H9 (cell line): ENCODE data around the gene POLR2J. TPM values are rescaled to one million over a fixed set of nuclear protein-coding genes. Genes with fewer than 3 reads are reported as not detected.
A peak's percentile ranks its signal among the peaks of the same experiment; 100 is the strongest.

ENCODE experiments used
- DNase-seq: peaks from one replicate; pipeline ENCODE4 v3.0.0-alpha.2; 2017
- H2AFZ ChIP-seq: one replicate; pipeline ENCODE4 v1.6.1; 2013; ENCODE audit warnings: mild to moderate bottlenecking, low read length, control low read depth, moderate library complexity
- H2AK5ac ChIP-seq: 2 replicates; pipeline ENCODE4 v1.6.1; 2013; ENCODE audit warnings: low read length, control low read depth, mixed read lengths; ENCODE audit not compliant: insufficient read length
- H2BK120ac ChIP-seq: one replicate; pipeline ENCODE4 v1.6.1; 2013; ENCODE audit warnings: low read depth, mild to moderate bottlenecking, low read length, control low read depth, inconsistent platforms; ENCODE audit not compliant: poor library complexity, severe bottlenecking
- H2BK12ac ChIP-seq: 2 replicates; pipeline ENCODE4 v1.6.1; 2013; ENCODE audit warnings: low read length, control low read depth, mixed read lengths, low read depth; ENCODE audit not compliant: insufficient read length
- H2BK15ac ChIP-seq: 2 replicates; pipeline ENCODE4 v1.6.1; 2013; ENCODE audit warnings: low read depth, low read length, control low read depth
- H2BK20ac ChIP-seq: one replicate; pipeline ENCODE4 v1.6.1; 2013; ENCODE audit warnings: low read depth, mild to moderate bottlenecking, low read length, control low read depth, inconsistent platforms; ENCODE audit not compliant: poor library complexity, severe bottlenecking
- H2BK5ac ChIP-seq: 2 replicates; pipeline ENCODE4 v1.6.1; 2013; ENCODE audit warnings: low read length, control low read depth, mixed read lengths; ENCODE audit not compliant: insufficient read length
- H3K14ac ChIP-seq: 2 replicates; pipeline ENCODE4 v1.6.1; 2013; ENCODE audit warnings: low read length, control low read depth; ENCODE audit not compliant: insufficient read depth
- H3K18ac ChIP-seq: 2 replicates; pipeline ENCODE4 v1.6.1; 2013; ENCODE audit warnings: low read depth, mild to moderate bottlenecking, mixed read lengths, low read length, control low read depth; ENCODE audit not compliant: insufficient read length
- H3K23ac ChIP-seq: 2 replicates; pipeline ENCODE4 v1.6.1; 2013; ENCODE audit warnings: low read length, control low read depth, mixed read lengths, low read depth; ENCODE audit not compliant: insufficient read length
- H3K23me2 ChIP-seq: 2 replicates; pipeline ENCODE4 v1.6.1; 2013; ENCODE audit warnings: low read depth, mild to moderate bottlenecking, mixed read lengths, low read length, control low read depth; ENCODE audit not compliant: insufficient read length, poor library complexity, severe bottlenecking
- H3K27ac ChIP-seq: 2 replicates; pipeline ENCODE4 v1.5.1; 2013; ENCODE audit warnings: low read length, control low read depth, mixed read lengths, low read depth; ENCODE audit not compliant: insufficient read length
- H3K27me3 ChIP-seq: 2 replicates; pipeline ENCODE4 v1.6.1; 2013; ENCODE audit warnings: low read length, control low read depth, inconsistent platforms; ENCODE audit not compliant: insufficient read depth
- H3K4ac ChIP-seq: 2 replicates; pipeline ENCODE4 v1.6.1; 2013; ENCODE audit warnings: low read depth, mild to moderate bottlenecking, control low read depth, inconsistent platforms, low read length, moderate library complexity
- H3K4me1 ChIP-seq: 2 replicates; pipeline ENCODE4 v1.6.1; 2013; ENCODE audit warnings: low read length, control low read depth, inconsistent platforms; ENCODE audit not compliant: insufficient read depth
- H3K4me2 ChIP-seq: 2 replicates; pipeline ENCODE4 v1.6.1; 2013; ENCODE audit warnings: low read length, control low read depth, mixed read lengths; ENCODE audit not compliant: insufficient read length, insufficient read depth
- H3K56ac ChIP-seq: 2 replicates; pipeline ENCODE4 v1.6.1; 2013; ENCODE audit warnings: low read depth, mild to moderate bottlenecking, mixed read lengths, low read length, control low read depth; ENCODE audit not compliant: insufficient read length
- H3K79me1 ChIP-seq: 2 replicates; pipeline ENCODE4 v1.6.1; 2013; ENCODE audit warnings: low read depth, mild to moderate bottlenecking, moderate library complexity, low read length, control low read depth, inconsistent platforms; ENCODE audit not compliant: insufficient read depth, poor library complexity, severe bottlenecking
- H3K79me2 ChIP-seq: 2 replicates; pipeline ENCODE4 v1.6.1; 2013; ENCODE audit warnings: low read length, control low read depth, inconsistent platforms; ENCODE audit not compliant: insufficient read depth
- H3K9ac ChIP-seq: 2 replicates; pipeline ENCODE4 v1.6.1; 2013; ENCODE audit warnings: low read length, control low read depth, mixed read lengths; ENCODE audit not compliant: insufficient read length; ENCODE audit errors: extremely low read depth
- H3K9me3 ChIP-seq: one replicate; pipeline ENCODE4 v1.6.1; 2013; ENCODE audit warnings: low read depth, low read length, inconsistent platforms; ENCODE audit not compliant: control insufficient read depth
- H3T11ph ChIP-seq: one replicate; pipeline ENCODE4 v1.6.1; 2013; ENCODE audit warnings: mild to moderate bottlenecking, low read length, control low read depth, inconsistent platforms
- H4K20me1 ChIP-seq: one replicate; pipeline ENCODE4 v1.6.1; 2013; ENCODE audit not compliant: control insufficient read depth, insufficient read length, insufficient read depth
- H4K5ac ChIP-seq: 2 replicates; pipeline ENCODE4 v1.6.1; 2013; ENCODE audit warnings: low read depth, mild to moderate bottlenecking, mixed read lengths, low read length, control low read depth; ENCODE audit not compliant: insufficient read length
- H4K8ac ChIP-seq: replicated peaks from 2 replicates; pipeline ENCODE4 v1.6.1; 2013; ENCODE audit warnings: low read length, control low read depth, mixed read lengths, low read depth; ENCODE audit not compliant: insufficient read length
- H4K91ac ChIP-seq: 2 replicates; pipeline ENCODE4 v1.6.1; 2013; ENCODE audit warnings: low read depth, mild to moderate bottlenecking, moderate library complexity, mixed read lengths, low read length, control low read depth; ENCODE audit not compliant: insufficient read length
- H3K27ac Mint-ChIP-seq, 3 experiments: 2 replicates in 2 of 3; 3 replicates in 1 of 3; pipeline ENCODE4 v1.8.0; 2020 to 2021; ENCODE audit warnings: mixed read lengths in 3 of 3, mild to moderate bottlenecking in 1 of 3, moderate library complexity in 1 of 3
- H3K27me3 Mint-ChIP-seq: 2 replicates; pipeline ENCODE4 v1.8.0; 2021; ENCODE audit warnings: low read depth, mild to moderate bottlenecking, moderate library complexity, mixed read lengths
- H3K36me3 Mint-ChIP-seq, 3 experiments: 2 replicates in 2 of 3; 3 replicates in 1 of 3; pipeline ENCODE4 v1.8.0; 2020 to 2021; ENCODE audit warnings: low read depth in 3 of 3, mixed read lengths in 3 of 3; ENCODE audit not compliant: insufficient read depth in 1 of 3
- H3K4me1 Mint-ChIP-seq, 2 experiments: 2 replicates each; pipeline ENCODE4 v1.8.0; 2020; ENCODE audit warnings: mixed read lengths in 2 of 2
- H3K4me3 Mint-ChIP-seq, 2 experiments: 2 replicates in 1 of 2; 3 replicates in 1 of 2; pipeline ENCODE4 v1.8.0; 2020 to 2021; ENCODE audit warnings: mild to moderate bottlenecking in 2 of 2, mixed read lengths in 2 of 2, moderate library complexity in 1 of 2
- H3K9me3 Mint-ChIP-seq, 2 experiments: 2 replicates in 1 of 2; 3 replicates in 1 of 2; pipeline ENCODE4 v1.8.0; 2020; ENCODE audit warnings: mild to moderate bottlenecking in 2 of 2, mixed read lengths in 2 of 2, moderate library complexity in 1 of 2
- WGBS: extraction: QIAGEN DNeasy Blood & Tissue Kit; methylation state at CpG from one replicate; pipeline ENCODE4 v1.1.7; 2013; ENCODE audit warnings: missing lambda C conversion rate, low lambda C conversion rate, mixed read lengths; ENCODE audit not compliant: insufficient read length; ENCODE audit errors: extremely low coverage; 5-methylcytosine and 5-hydroxymethylcytosine counted together
- total RNA-seq: library from RNA; stranded (reverse); gene quantifications from 2 replicates; pipeline ENCODE4 v1.2.1, GENCODE V29; 2021
- TF ChIP-seq, protein P1 (sequence below): fragments of 200-600 bp; sonication (generic); conservative IDR thresholded peaks from 3 replicates; pipeline ENCODE4 v1.8.0; 2021; ENCODE audit warnings: antibody characterized with exemption, mild to moderate bottlenecking

Gene POLR2J
- total RNA-seq, 1 experiment from 2014 or later: 58.5 TPM

DNA sequence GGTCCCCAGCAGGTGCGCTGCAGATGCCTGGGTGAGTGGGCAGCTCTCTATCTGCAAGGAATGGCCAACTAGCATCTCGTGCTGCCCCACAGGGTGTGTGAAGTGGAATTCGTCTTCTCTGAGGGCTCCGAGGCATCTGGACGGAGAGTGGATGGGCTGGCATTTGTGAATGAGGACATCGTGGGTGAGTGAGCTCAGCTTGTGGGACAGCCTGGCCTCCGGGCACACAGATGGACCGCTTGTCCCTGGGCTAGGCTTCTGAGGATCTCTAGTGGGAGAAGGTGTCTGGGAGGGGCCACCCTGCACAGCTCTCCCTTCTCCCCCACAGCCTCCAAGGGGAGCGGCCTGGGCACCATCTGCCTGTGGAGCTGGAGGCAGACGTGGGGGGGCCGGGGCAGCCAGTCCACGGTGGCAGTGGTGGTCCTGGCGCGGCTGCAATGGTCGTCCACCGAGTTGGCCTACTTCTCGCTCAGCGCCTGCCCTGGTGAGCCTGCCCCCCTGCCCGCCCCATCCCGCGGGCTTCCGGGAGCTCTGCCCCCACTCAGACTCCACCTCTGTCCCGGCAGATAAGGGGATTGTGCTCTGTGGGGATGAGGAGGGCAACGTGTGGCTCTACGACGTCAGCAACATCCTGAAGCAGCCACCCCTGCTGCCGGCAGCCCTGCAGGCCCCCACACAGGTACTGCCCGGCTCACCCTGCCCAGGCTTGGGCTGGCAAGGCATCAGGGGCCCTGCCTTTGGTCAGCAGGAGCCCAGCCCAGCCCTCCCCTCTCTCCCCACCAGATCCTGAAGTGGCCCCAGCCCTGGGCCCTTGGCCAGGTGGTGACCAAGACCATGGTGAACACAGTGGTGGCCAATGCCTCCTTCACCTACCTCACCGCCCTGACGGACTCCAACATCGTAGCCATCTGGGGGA lies 6.3 kb downstream of the POLR2J start:
- Histone ChIP-seq H2BK120ac (no peak overlapping the region), H2AK5ac (no peak overlapping the region), H2BK12ac (no peak overlapping the region), H2BK15ac (no peak overlapping the region), H4K20me1 (no peaks in the 10 kb centered on the region), H3K56ac (no peak overlapping the region), H3K14ac (no peak overlapping the region), H3K9ac (no peak overlapping the region), H3K4me1 (no peaks in the 10 kb centered on the region), H3K18ac (no peak overlapping the region), H3K4me2 (no peak overlapping the region), H4K91ac (no peak overlapping the region), H3K27me3 (no peaks in the 10 kb centered on the region), H4K5ac (no peak overlapping the region), H2BK20ac (no peak overlapping the region), H2BK5ac (no peak overlapping the region), H2AFZ (no peak overlapping the region), H3T11ph (no peak overlapping the region), H3K4ac (no peak overlapping the region), H3K27ac (no peak overlapping the region), H3K79me1 (no peaks in the 10 kb centered on the region), H3K9me3 (no peaks in the 10 kb centered on the region), H3K23ac (no peak overlapping the region), H4K8ac (no peak overlapping the region), H3K79me2 (no peaks in the 10 kb centered on the region), H3K23me2 (no peaks in the 10 kb centered on the region)
- no peaks in the 10 kb centered on the region for H3K27me3 Mint-ChIP-seq
- peak overlapping the region in 1 of 3 experiments; percentile 65; a peak in 2 of 7 replicates for H3K27ac Mint-ChIP-seq
- DNase-seq: no peak
- H3K36me3 Mint-ChIP-seq: peaks cover 14 to 28% (median 22%) of the 10 kb centered on the region in 3 experiments; a peak in 6 of 7 replicates
- TF ChIP-seq, protein P1, sequence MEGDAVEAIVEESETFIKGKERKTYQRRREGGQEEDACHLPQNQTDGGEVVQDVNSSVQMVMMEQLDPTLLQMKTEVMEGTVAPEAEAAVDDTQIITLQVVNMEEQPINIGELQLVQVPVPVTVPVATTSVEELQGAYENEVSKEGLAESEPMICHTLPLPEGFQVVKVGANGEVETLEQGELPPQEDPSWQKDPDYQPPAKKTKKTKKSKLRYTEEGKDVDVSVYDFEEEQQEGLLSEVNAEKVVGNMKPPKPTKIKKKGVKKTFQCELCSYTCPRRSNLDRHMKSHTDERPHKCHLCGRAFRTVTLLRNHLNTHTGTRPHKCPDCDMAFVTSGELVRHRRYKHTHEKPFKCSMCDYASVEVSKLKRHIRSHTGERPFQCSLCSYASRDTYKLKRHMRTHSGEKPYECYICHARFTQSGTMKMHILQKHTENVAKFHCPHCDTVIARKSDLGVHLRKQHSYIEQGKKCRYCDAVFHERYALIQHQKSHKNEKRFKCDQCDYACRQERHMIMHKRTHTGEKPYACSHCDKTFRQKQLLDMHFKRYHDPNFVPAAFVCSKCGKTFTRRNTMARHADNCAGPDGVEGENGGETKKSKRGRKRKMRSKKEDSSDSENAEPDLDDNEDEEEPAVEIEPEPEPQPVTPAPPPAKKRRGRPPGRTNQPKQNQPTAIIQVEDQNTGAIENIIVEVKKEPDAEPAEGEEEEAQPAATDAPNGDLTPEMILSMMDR: no peak
- no CpG with 5 or more reads among the region's 31 CpGs for WGBS
- no peaks in the 10 kb centered on the region for H3K9me3 Mint-ChIP-seq
- H3K4me1 Mint-ChIP-seq: no peaks in the 10 kb centered on the region
- no peak overlapping the region for H3K4me3 Mint-ChIP-seq
